ENCODE data around the gene TDP1.

The TDP1 gene

DNA sequence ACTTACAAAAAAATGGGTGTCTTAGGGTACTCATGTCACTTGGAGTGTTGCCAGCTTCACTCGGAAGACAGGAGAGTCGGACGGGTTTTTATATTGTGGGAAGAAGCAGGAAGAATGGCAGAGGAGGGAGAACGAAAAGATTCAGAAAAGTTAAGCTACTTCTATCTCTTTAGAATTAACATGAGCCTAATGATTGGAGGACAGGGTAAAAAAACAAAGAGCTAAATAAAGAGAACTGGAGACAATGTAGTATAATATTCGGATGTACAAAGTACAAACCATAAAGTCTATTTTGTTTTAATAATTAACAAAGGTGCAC lies 45.1 kb upstream of the TDP1 start:
- DNase-seq (ENCODE audit: low read depth) = no peak
- TF ChIP-seq, protein P1, sequence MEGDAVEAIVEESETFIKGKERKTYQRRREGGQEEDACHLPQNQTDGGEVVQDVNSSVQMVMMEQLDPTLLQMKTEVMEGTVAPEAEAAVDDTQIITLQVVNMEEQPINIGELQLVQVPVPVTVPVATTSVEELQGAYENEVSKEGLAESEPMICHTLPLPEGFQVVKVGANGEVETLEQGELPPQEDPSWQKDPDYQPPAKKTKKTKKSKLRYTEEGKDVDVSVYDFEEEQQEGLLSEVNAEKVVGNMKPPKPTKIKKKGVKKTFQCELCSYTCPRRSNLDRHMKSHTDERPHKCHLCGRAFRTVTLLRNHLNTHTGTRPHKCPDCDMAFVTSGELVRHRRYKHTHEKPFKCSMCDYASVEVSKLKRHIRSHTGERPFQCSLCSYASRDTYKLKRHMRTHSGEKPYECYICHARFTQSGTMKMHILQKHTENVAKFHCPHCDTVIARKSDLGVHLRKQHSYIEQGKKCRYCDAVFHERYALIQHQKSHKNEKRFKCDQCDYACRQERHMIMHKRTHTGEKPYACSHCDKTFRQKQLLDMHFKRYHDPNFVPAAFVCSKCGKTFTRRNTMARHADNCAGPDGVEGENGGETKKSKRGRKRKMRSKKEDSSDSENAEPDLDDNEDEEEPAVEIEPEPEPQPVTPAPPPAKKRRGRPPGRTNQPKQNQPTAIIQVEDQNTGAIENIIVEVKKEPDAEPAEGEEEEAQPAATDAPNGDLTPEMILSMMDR (IDR thresholded peaks at IDR 0.05; ENCODE audit: low read depth, low read length) = no peak
- TF ChIP-seq, protein P2, sequence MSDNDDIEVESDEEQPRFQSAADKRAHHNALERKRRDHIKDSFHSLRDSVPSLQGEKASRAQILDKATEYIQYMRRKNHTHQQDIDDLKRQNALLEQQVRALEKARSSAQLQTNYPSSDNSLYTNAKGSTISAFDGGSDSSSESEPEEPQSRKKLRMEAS (IDR thresholded peaks at IDR 0.05; ENCODE audit: low read depth, low read length) = no peak
- no peak for TF ChIP-seq MYC (IDR thresholded peaks at IDR 0.05; ENCODE audit: low read depth, low read length)
- no peak for TF ChIP-seq POLR2A (IDR thresholded peaks at IDR 0.05; ENCODE audit: extremely low read depth, insufficient read length)
- H3K4me3 ChIP-seq (ENCODE audit: low read depth, low read length) = no peak overlapping the region

DNA sequence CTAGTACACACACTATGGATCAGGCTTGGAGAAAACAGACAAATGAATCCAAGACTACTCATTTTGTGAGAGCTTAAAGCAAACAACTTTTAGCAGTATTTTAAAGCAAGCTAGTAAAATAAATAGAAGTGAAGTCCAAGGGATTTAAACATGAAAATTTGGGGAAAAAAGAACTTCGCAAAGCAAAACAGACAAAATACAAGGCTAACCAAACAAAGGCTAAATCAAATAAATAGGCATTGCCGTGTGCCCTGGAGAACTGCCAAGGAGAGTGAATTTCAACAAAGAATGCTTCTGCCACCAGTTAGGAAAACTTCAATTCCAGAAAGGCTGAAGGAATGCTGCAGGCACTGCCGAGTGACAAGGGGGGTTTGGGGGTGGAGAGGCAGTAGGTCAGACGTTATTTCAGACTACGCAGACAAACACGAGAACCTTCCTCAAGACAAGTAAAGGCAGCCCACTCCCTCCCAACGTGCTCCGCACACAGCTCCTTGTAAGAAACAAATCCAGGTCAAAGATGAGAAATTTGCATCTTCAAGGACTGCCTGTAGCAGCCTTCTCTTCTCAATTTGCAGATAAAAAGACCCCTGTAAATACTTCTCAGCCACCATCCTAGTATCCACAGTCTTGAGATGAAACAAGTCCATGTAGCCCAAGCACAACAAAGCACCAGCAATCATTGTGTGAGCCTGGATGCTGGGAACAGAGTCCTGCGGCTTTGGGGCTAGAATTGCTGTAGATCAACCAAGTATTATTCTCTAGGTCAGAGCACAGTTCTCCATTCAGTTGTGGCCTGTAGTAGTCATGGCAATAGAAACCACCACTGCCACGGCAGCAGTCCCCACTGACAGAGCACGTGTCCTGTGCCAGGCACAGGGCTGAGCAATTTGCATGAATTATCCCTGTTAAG lies 44.5 kb upstream of the TDP1 start:
- H3K4me3 ChIP-seq (ENCODE audit: low read depth, low read length) = no peak overlapping the region
- TF ChIP-seq, protein P1 (IDR thresholded peaks at IDR 0.05; ENCODE audit: low read depth, low read length) = no peak
- TF ChIP-seq POLR2A (IDR thresholded peaks at IDR 0.05; ENCODE audit: extremely low read depth, insufficient read length) = no peak
- TF ChIP-seq, protein P2 (IDR thresholded peaks at IDR 0.05; ENCODE audit: low read depth, low read length) = no peak
- TF ChIP-seq MYC (IDR thresholded peaks at IDR 0.05; ENCODE audit: low read depth, low read length) = no peak
- no peak for DNase-seq (ENCODE audit: low read depth)

DNA sequence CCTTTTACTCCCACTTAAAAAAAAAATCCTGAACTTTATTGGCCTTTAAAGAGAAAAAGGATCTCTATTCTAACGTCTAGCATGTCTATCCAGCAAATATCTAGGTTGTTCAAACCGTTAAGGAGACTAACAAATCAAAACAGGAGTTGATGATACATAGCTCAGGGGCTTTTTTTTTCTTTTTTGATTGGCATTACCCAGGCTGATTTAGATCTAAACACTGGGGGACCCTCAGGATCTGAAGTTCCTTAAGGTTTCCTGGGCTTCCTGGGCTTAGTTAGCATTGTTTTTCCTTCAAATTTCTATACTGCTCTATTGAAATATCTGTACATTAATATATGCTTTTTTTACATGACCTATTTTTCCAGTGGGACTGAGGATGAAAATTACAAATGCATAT lies 43.5 kb upstream of the TDP1 start:
- H3K4me3 ChIP-seq (ENCODE audit: low read depth, low read length) = no peak overlapping the region
- TF ChIP-seq MYC (IDR thresholded peaks at IDR 0.05; ENCODE audit: low read depth, low read length) (no peak), POLR2A (IDR thresholded peaks at IDR 0.05; ENCODE audit: extremely low read depth, insufficient read length) (no peak)
- TF ChIP-seq, protein P1 (IDR thresholded peaks at IDR 0.05; ENCODE audit: low read depth, low read length) = no peak
- TF ChIP-seq, protein P2 (IDR thresholded peaks at IDR 0.05; ENCODE audit: low read depth, low read length) = no peak
- DNase-seq (ENCODE audit: low read depth) = no peak

DNA sequence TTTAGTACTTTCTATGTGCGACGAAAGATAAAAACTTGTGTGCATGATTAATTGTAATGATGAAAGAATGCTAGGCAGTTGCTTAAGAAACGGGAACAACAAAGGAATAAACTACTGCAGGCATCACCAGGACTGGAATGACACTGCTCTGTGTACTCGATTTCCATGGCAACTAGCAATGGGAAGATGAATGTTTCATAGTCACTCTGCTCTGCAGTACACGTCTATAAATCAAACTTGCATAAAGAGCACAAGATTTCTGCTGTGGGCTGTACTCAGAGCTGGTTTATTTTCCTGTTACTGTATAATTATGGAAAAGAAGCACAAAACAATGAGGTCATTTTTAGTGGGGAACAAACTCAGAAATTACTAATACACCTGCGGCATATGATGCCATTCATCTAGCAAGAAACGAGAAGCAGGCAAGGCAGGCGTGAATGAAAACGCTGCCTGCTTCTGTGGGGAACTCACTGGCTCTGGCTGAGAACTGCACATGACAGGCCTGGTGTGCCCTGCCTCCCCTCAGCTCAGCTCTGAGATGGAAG lies 43.0 kb upstream of the TDP1 start:
- no peak for DNase-seq (ENCODE audit: low read depth)
- H3K4me3 ChIP-seq (ENCODE audit: low read depth, low read length) = no peak overlapping the region

DNA sequence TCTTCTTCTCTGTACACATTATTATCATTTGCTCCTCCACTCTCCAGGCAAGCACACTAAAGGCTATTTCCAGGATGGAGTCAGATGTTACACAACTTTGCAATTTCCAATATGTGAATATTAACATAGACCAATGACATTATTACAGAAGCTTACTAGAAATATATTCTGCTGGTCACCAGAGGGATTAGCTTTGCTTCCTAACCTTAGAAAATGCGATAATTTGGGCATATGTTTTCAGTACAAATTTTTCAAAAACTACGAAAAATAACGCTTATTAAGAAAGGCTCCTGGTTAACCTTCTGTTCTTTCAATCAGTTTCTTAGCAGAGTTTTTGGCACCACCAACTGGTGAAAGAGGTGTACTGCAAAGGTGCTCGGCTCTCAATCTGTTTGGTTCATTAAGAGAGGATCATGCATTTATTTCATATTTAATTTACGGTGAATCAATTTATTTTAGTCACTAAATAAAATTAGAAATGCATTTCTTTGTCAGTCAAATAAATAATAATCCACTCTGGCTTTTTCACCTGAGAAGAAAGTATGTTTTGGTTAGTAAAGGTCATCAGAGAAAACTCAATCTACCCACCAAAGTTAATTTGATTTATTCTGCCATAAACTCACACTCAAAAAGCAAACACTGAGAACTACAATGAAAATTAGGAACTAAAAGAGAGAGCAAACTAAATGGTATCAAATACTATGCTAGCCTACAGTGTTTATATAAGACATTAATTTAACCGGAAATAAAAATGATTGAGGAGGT lies 40.4 kb upstream of the TDP1 start:
- DNase-seq (ENCODE audit: low read depth) = peak; percentile 60
- no peak overlapping the region for H3K4me3 ChIP-seq (ENCODE audit: low read depth, low read length)
- TF ChIP-seq, protein P2 (IDR thresholded peaks at IDR 0.05; ENCODE audit: low read depth, low read length) = no peak
- TF ChIP-seq, protein P1 (IDR thresholded peaks at IDR 0.05; ENCODE audit: low read depth, low read length) = peak; percentile 93

More for the DNA sequence above, 43.0 kb upstream of the TDP1 start:
- TF ChIP-seq, protein P1 (IDR thresholded peaks at IDR 0.05; ENCODE audit: low read depth, low read length) = no peak
- TF ChIP-seq POLR2A (IDR thresholded peaks at IDR 0.05; ENCODE audit: extremely low read depth, insufficient read length) = no peak
- TF ChIP-seq MYC (IDR thresholded peaks at IDR 0.05; ENCODE audit: low read depth, low read length) = no peak
- TF ChIP-seq, protein P2 (IDR thresholded peaks at IDR 0.05; ENCODE audit: low read depth, low read length) = no peak

Measured in NB4 (cell line).